Measurements from ENCODE around the gene CHMP5. TPM values are rescaled to one million over a fixed set of nuclear protein-coding genes. Genes with fewer than 3 reads are reported as not detected.

The CHMP5 gene
- 27.2 and 29.5 TPM in 2 replicates for total RNA-seq (2013; cell fraction: nucleolus; rRNA removed)
- total RNA-seq (2014; rRNA removed) (40.3 and 55.7 TPM in 2 replicates), total RNA-seq (2014; rRNA removed; fragmentation: Illumina TruSeq; extraction: Trizol) (68.7 and 75.7 TPM in 2 replicates), total RNA-seq (2021) (50.6 and 56.7 TPM in 2 replicates), polyA plus RNA-seq (2011; rRNA removed) (179 and 312 TPM in 2 replicates), polyA plus RNA-seq (2014; fragmentation: Illumina TruSeq; extraction: Trizol) (79.0 and 91.5 TPM in 2 replicates), polyA plus RNA-seq (2014; fragmentation: Nextera tagmentation; extraction: Ambion mirVana) (100 to 1,000 TPM; 121 to 152 TPM), polyA plus RNA-seq (2014; rRNA removed) (41.8 and 65.1 TPM in 2 replicates), polyA plus RNA-seq (2016; fragmentation: Nextera tagmentation; extraction: Ambion mirVana) (10 to 100 TPM; 78.3 to 83.8 TPM), polyA minus RNA-seq (2011; rRNA and poly(A)+ RNA removed) (28.8 and 52.7 TPM in 2 replicates), Bru-seq, nascent RNA (percentile 93 among the genes with signal in this experiment), BruChase-seq, experiment 1, labeled RNA remaining after a 6-hour chase (percentile 94 among the genes with signal in this experiment), BruChase-seq, experiment 2, labeled RNA remaining after a 2-hour chase (percentile 90 among the genes with signal in this experiment)
- 56.9 TPM for polyA plus RNA-seq (2011; ENCODE audit: low read depth)
- 51.2 and 60.3 TPM in 2 replicates for polyA plus RNA-seq (2011; cell fraction: cytosol; rRNA removed)
- 56.1 and 66.1 TPM in 2 replicates for polyA plus RNA-seq (2011; cell fraction: nucleus; rRNA removed)
- polyA plus RNA-seq (2012), result 63.1 and 86.9 TPM in 2 replicates
- 18.2 and 24.5 TPM in 2 replicates for polyA minus RNA-seq (2011; cell fraction: cytosol; rRNA and poly(A)+ RNA removed)
- polyA minus RNA-seq (2011; cell fraction: nucleus; rRNA and poly(A)+ RNA removed), result 9.8 and 20.5 TPM in 2 replicates
- long read RNA-seq, experiment 1, transcript CHMP5-201 (8 exons, 1,477 nt), result major isoform, 97 of 106 reads
- long read RNA-seq, experiment 1, partial matches to known transcripts, result 1 of 106 reads
- long read RNA-seq, experiment 1, other reads (novel, unspliced or antisense), result 6 of 106 reads
- long read RNA-seq, experiment 2, transcript CHMP5-201 (8 exons, 1,477 nt), result major isoform, 1,095 of 1,155 reads
- long read RNA-seq, experiment 2, transcript CHMP5-202 (7 exons, 1,957 nt), result minor isoform, 11 of 1,155 reads
- long read RNA-seq, experiment 2, partial matches to known transcripts, result 12 of 1,155 reads
- long read RNA-seq, experiment 2, other reads (novel, unspliced or antisense), result 36 of 1,155 reads

GRCh38 chr9:33264473-33265177 lies at the start of gene CHMP5, which contains the start of gene BAG1:
CHMP5 (plus strand) TSS chr9:33265049; CDS start chr9:33265079, 30 bp downstream.
BAG1 (minus strand) TSS chr9:33264708.
- SMC1A ChIA-PET (ENCODE audit: uncharacterized antibody, unreplicated experiment), result interaction anchor here (0.5 to 1.5 kb wide), 4 partner anchors 22 to 808 kb away, joined by 3 to 4 read pairs (median 4); no protein-coding TSS in a partner anchor
- no peaks in the 10 kb centered on the region for H4K20me1 ChIP-seq (ENCODE audit: control insufficient read depth, insufficient read depth)
- TF ChIP-seq EZH2 (IDR thresholded peaks at IDR 0.05; ENCODE audit: borderline replicate concordance, control insufficient read depth, low read depth, low read length), result no peak
- TF ChIP-seq NFIC (IDR thresholded peaks at IDR 0.05; ENCODE audit: low read depth, low read length), result no peak
- peak; percentile 15 to 31 (median 30); a peak in 2 of 6 replicates for TF ChIP-seq CTCF (IDR thresholded peaks at IDR 0.05 in 2 of 3, conservative IDR thresholded peaks at IDR 0.05 in 1 of 3; ENCODE audit: control insufficient read depth in 2 of 3, extremely low read depth in 1 of 3, insufficient read depth in 1 of 3, low read depth in 3 of 3, low read length in 3 of 3)
- TF ChIP-seq TARDBP (IDR thresholded peaks at IDR 0.05; ENCODE audit: borderline replicate concordance), result no peak
- TF ChIP-seq GABPA (IDR thresholded peaks at IDR 0.05; ENCODE audit: low read depth), result peak; percentile 88
- TF ChIP-seq MYB (IDR thresholded peaks at IDR 0.05; ENCODE audit: borderline replicate concordance, low read depth, low read length), result no peak
- TF ChIP-seq POLR2A (IDR thresholded peaks at IDR 0.05; ENCODE audit: low read depth, low read length), result peak; percentile 86
- peak; percentile 73 for TF ChIP-seq NRF1 (conservative IDR thresholded peaks at IDR 0.05; ENCODE audit: low read depth, low read length)
- peak; percentile 51 for TF ChIP-seq SP1 (IDR thresholded peaks at IDR 0.05; ENCODE audit: low read depth, low read length)
- TF ChIP-seq IRF3 (IDR thresholded peaks at IDR 0.05), result no peak
- peak; percentile 93 to 96 for TF ChIP-seq IKZF2 (IDR thresholded peaks at IDR 0.05)
- no peak for TF ChIP-seq MTA3 (IDR thresholded peaks at IDR 0.05; ENCODE audit: borderline replicate concordance, low read length)
- no peak for TF ChIP-seq TCF7 (IDR thresholded peaks at IDR 0.05; ENCODE audit: borderline replicate concordance)
- TF ChIP-seq SUPT20H (IDR thresholded peaks at IDR 0.05; ENCODE audit: borderline replicate concordance, control insufficient read depth, low read depth, low read length), result no peak
- no peak for TF ChIP-seq JUNB (IDR thresholded peaks at IDR 0.05)
- no peak for TF ChIP-seq ZNF384 (IDR thresholded peaks at IDR 0.05; ENCODE audit: borderline replicate concordance, low read depth, low read length)

More at GRCh38 chr9:33264473-33265177, at the start of gene CHMP5, which contains the start of gene BAG1:
- H2AFZ ChIP-seq (ENCODE audit: control insufficient read depth, low read depth, low read length), result peak within 1 kb of the TSS; percentile 84
- peak within 1 kb of the TSS; percentile 93 for H3K4me2 ChIP-seq (ENCODE audit: control insufficient read depth, insufficient read depth)
- peaks cover 8% of the 10 kb centered on the region for H3K4me1 ChIP-seq (ENCODE audit: control insufficient read depth, insufficient read depth, low read length)
- no peaks in the 10 kb centered on the region for H3K9me3 ChIP-seq (replicated peaks; ENCODE audit: control insufficient read depth, insufficient read depth, low read length)
- DNase-seq (ENCODE audit: low read depth, low spot score), result peak; percentile 96
- no TSS peak for BruUV-seq (replicated peaks)
- H3K9ac ChIP-seq (ENCODE audit: control insufficient read depth, insufficient read depth, low read length), result peak within 1 kb of the TSS; percentile 99
- under 1% methylated on average over 45 of the region's 67 CpGs for WGBS (ENCODE audit: insufficient coverage, insufficient replicate concordance, low lambda C conversion rate, missing lambda C conversion rate)
- no peaks in the 10 kb centered on the region for H3K27me3 ChIP-seq (replicated peaks in 1 of 2; ENCODE audit: control insufficient read depth in 2 of 2, insufficient read depth in 2 of 2, low read length in 1 of 2)
- intact Hi-C loops (cut with micrococcal nuclease; ENCODE audit: unreplicated experiment) (loop anchor here (1.0 kb wide), 2 partner anchors 26 to 188 kb away; partner anchors contain the start of genes NFX1 and SMU1), in situ Hi-C loops (cut with MboI) (no loop called here)
- ChIA-PET CTCF (interaction anchor here (1.0 to 1.3 kb wide), 2 partner anchors 22 to 186 kb away, joined by 3 read pairs; no protein-coding TSS in a partner anchor), RAD21 (ENCODE audit: unreplicated experiment) (interaction anchor here (0.6 to 2.2 kb wide), 3 partner anchors 26 to 62 kb away, joined by 3 to 11 read pairs (median 4); partner anchors contain the start of gene NFX1), POLR2A (interaction anchor here (0.6 to 1.9 kb wide), 9 partner anchors 18 to 240 kb away, joined by 3 to 10 read pairs (median 5); partner anchors contain the start of genes B4GALT1, DNAJA1 and NFX1)
- peak; percentile 95 for FAIRE-seq
- H3K27ac ChIP-seq (ENCODE audit: control insufficient read depth, insufficient read depth), result peak within 1 kb of the TSS; percentile 98
- peaks cover 0 to 22% of the 10 kb centered on the region in 2 experiments; a peak in 2 of 4 replicates for H3K36me3 ChIP-seq (ENCODE audit: control insufficient read depth in 2 of 2, insufficient read depth in 2 of 2, low read length in 1 of 2)
- H3K79me2 ChIP-seq (ENCODE audit: control insufficient read depth, insufficient read depth, low read length), result peaks cover 68% of the 10 kb centered on the region
- ATAC-seq, result peak; percentile 92
- peak within 1 kb of the TSS; percentile 97 for H3K4me3 ChIP-seq
